Liver (tissue), 3 donors: ENCODE measurements around the gene MYOC.
"Not testable (repeated sequence)": the region's sequence is repeated elsewhere in the genome, so short reads cannot be mapped to it uniquely, and the experiment has no call there.

ENCODE experiments used
- CTCF ChIP-seq: fragments of 150-350 bp; IDR thresholded peaks from 2 replicates; pipeline ENCODE4 v1.5.1; 2017; ENCODE audit warnings: improper control_type of control experiment, low read depth, low read length; ENCODE audit not compliant: missing input control
- GABPA ChIP-seq, 2 donors: IDR thresholded peaks in 1 of 2; conservative IDR thresholded peaks in 1 of 2; 2 replicates each; pipeline ENCODE4 v1.6.1; 2016; ENCODE audit warnings: antibody characterized with exemption in 2 of 2, mild to moderate bottlenecking in 1 of 2, moderate library complexity in 1 of 2
- JUND ChIP-seq, 2 donors: IDR thresholded peaks; 2 replicates each; pipeline ENCODE4 v1.6.1; 2016; ENCODE audit warnings: antibody characterized with exemption in 2 of 2
- MAX ChIP-seq: IDR thresholded peaks from 2 replicates; pipeline ENCODE4 v1.6.1; 2016; ENCODE audit warnings: antibody characterized with exemption
- REST ChIP-seq: IDR thresholded peaks from 2 replicates; pipeline ENCODE4 v1.6.1; 2016; ENCODE audit warnings: antibody characterized with exemption, mild to moderate bottlenecking
- SP1 ChIP-seq: IDR thresholded peaks from 2 replicates; pipeline ENCODE4 v1.6.1; 2018; ENCODE audit warnings: antibody characterized with exemption, mild to moderate bottlenecking
- TAF1 ChIP-seq: conservative IDR thresholded peaks from 2 replicates; pipeline ENCODE4 v1.6.1; 2016; ENCODE audit warnings: antibody characterized with exemption, mild to moderate bottlenecking
- TF ChIP-seq, protein P1 (sequence below): IDR thresholded peaks from 2 replicates; pipeline ENCODE4 v1.6.1; 2016; ENCODE audit warnings: antibody characterized with exemption
- TF ChIP-seq, protein P2 (sequence below): IDR thresholded peaks from 2 replicates; pipeline ENCODE4 v1.6.1; 2016; ENCODE audit warnings: antibody characterized with exemption
- donor health status: healthy.
- donor health status: healthy.

GRCh38 chr1:171695772-171696171, 43.3 kb upstream of the MYOC start:
- TF ChIP-seq CTCF; GABPA (IDR thresholded peaks at IDR 0.05 in 1 of 2, conservative IDR thresholded peaks at IDR 0.05 in 1 of 2); TAF1; MAX; JUND (IDR thresholded peaks at IDR 0.05); SP1; REST: not testable (repeated sequence)
- TF ChIP-seq, protein P1, sequence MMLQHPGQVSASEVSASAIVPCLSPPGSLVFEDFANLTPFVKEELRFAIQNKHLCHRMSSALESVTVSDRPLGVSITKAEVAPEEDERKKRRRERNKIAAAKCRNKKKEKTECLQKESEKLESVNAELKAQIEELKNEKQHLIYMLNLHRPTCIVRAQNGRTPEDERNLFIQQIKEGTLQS: not testable (repeated sequence)
- TF ChIP-seq, protein P2, sequence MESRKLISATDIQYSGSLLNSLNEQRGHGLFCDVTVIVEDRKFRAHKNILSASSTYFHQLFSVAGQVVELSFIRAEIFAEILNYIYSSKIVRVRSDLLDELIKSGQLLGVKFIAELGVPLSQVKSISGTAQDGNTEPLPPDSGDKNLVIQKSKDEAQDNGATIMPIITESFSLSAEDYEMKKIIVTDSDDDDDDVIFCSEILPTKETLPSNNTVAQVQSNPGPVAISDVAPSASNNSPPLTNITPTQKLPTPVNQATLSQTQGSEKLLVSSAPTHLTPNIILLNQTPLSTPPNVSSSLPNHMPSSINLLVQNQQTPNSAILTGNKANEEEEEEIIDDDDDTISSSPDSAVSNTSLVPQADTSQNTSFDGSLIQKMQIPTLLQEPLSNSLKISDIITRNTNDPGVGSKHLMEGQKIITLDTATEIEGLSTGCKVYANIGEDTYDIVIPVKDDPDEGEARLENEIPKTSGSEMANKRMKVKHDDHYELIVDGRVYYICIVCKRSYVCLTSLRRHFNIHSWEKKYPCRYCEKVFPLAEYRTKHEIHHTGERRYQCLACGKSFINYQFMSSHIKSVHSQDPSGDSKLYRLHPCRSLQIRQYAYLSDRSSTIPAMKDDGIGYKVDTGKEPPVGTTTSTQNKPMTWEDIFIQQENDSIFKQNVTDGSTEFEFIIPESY: not testable (repeated sequence)
